HG03097 (cell line): Measurements from ENCODE around the gene IRAK4.

Experiments
- ATAC-seq: cut with Tn5 transposase; IDR thresholded peaks from one replicate; pipeline ENCODE4 v1.9.1; 2021; ENCODE audit not compliant: unreplicated experiment, low FRiP score

IRAK4 gene

GRCh38 chr12:43764528-43764927 is 5.8 kb downstream of the IRAK4 start:
- no peak for ATAC-seq

GRCh38 chr12:43766291-43766690 is 7.5 kb downstream of the IRAK4 start:
- no peak for ATAC-seq

GRCh38 chr12:43776498-43776897 is 17.7 kb downstream of the IRAK4 start:
- no peak for ATAC-seq

GRCh38 chr12:43786899-43787693 is 28.3 kb downstream of the IRAK4 start:
- ATAC-seq, result no peak

GRCh38 chr12:43789941-43790340 is 31.2 kb downstream of the IRAK4 start:
- no peak for ATAC-seq

GRCh38 chr12:43795716-43796280 is 37.0 kb downstream of the IRAK4 start:
- ATAC-seq, result no peak

GRCh38 chr12:43797561-43798217 is 38.9 kb downstream of the IRAK4 start:
- ATAC-seq, result no peak

GRCh38 chr12:43805149-43805859 is 46.6 kb downstream of the IRAK4 start:
- ATAC-seq, result no peak

GRCh38 chr12:43805860-43806736 is 47.3 kb downstream of the IRAK4 start, which contains the start of gene TWF1:
TWF1 (minus strand) TSS chr12:43806317; CDS start chr12:43806245, 72 bp downstream.
- peak; percentile 98 for ATAC-seq

- ATAC-seq, result no peak
These were observed 48.0 kb downstream of the IRAK4 start for GRCh38 chr12:43806737-43807072.

- no peak for ATAC-seq
These were observed 48.6 kb downstream of the IRAK4 start for GRCh38 chr12:43807386-43807785.

GRCh38 chr12:43812057-43812456 is 53.3 kb downstream of the IRAK4 start:
- no peak for ATAC-seq

- no peak for ATAC-seq
These were observed 54.2 kb downstream of the IRAK4 start for GRCh38 chr12:43812926-43813325.

GRCh38 chr12:43815416-43815815 is 56.7 kb downstream of the IRAK4 start:
- ATAC-seq, result no peak

- no peak for ATAC-seq
These were observed 57.4 kb downstream of the IRAK4 start for GRCh38 chr12:43816168-43816567.

- ATAC-seq, result no peak
These were observed 65.5 kb downstream of the IRAK4 start for GRCh38 chr12:43824207-43824775.

GRCh38 chr12:43826681-43827080 is 67.9 kb downstream of the IRAK4 start:
- ATAC-seq, result no peak

- no peak for ATAC-seq
These were observed 68.3 kb downstream of the IRAK4 start for GRCh38 chr12:43827093-43827492.

GRCh38 chr12:43832463-43833168 is 73.9 kb downstream of the IRAK4 start:
- ATAC-seq, result no peak
